Skin epidermis (tissue), 12 donors: ENCODE measurements around the gene CRHR2.

Experiments used
- H3K27ac ChIP-seq, 21 experiments: fragments of 200-600 bp; sonication (generic) in 11 of 21; one replicate each; pipeline ENCODE4 v1.5.0; 2020; ENCODE audit warnings: mild to moderate bottlenecking in 3 of 21, inconsistent platforms in 2 of 21, moderate library complexity in 2 of 21
- H3K4me3 ChIP-seq, 7 experiments: fragments of 200-600 bp; sonication (generic) in 2 of 7; one replicate each; pipeline ENCODE4 v1.5.0; 2020; ENCODE audit warnings: inconsistent platforms in 2 of 7, mild to moderate bottlenecking in 2 of 7, moderate library complexity in 1 of 7

CRHR2 gene

GRCh38 chr7:30707391-30708357 is 25.4 kb upstream of the CRHR2 start:
- Histone ChIP-seq H3K27ac (peak overlapping the region in 5 of 21 experiments; percentile 8 to 43 (median 21)), H3K4me3 (no peak overlapping the region)

- peak overlapping the region in 1 of 21 experiments; percentile 32 for H3K27ac ChIP-seq
- no peak overlapping the region for H3K4me3 ChIP-seq
Measured at GRCh38 chr7:30706908-30707307, 24.7 kb upstream of the CRHR2 start.

- no peak overlapping the region for H3K27ac ChIP-seq
- no peak overlapping the region for H3K4me3 ChIP-seq
Measured at GRCh38 chr7:30706316-30706715, 24.1 kb upstream of the CRHR2 start.

- H3K4me3 ChIP-seq: no peak overlapping the region
- H3K27ac ChIP-seq: no peak overlapping the region
Measured at GRCh38 chr7:30705596-30705995, 23.3 kb upstream of the CRHR2 start.

- no peak overlapping the region for H3K4me3 ChIP-seq
Measured at GRCh38 chr7:30705008-30705407, 22.8 kb upstream of the CRHR2 start.

GRCh38 chr7:30703756-30704155 is 21.5 kb upstream of the CRHR2 start:
- Histone ChIP-seq H3K27ac (no peak overlapping the region), H3K4me3 (no peak overlapping the region)

More at GRCh38 chr7:30705008-30705407, 22.8 kb upstream of the CRHR2 start:
- H3K27ac ChIP-seq: no peak overlapping the region

- Histone ChIP-seq H3K27ac (no peak overlapping the region), H3K4me3 (no peak overlapping the region)
Measured at GRCh38 chr7:30702200-30702599, 19.9 kb upstream of the CRHR2 start.

GRCh38 chr7:30700941-30701340 is 18.7 kb upstream of the CRHR2 start:
- Histone ChIP-seq H3K27ac (no peak overlapping the region), H3K4me3 (no peak overlapping the region)

- no peak overlapping the region for H3K4me3 ChIP-seq
Measured at GRCh38 chr7:30699706-30700495, 17.6 kb upstream of the CRHR2 start.

GRCh38 chr7:30698481-30698880 is 16.2 kb upstream of the CRHR2 start:
- no peak overlapping the region for H3K4me3 ChIP-seq
- H3K27ac ChIP-seq: peak overlapping the region in 1 of 21 experiments; percentile 44

More at GRCh38 chr7:30699706-30700495, 17.6 kb upstream of the CRHR2 start:
- H3K27ac ChIP-seq: no peak overlapping the region

GRCh38 chr7:30697719-30698460 is 15.6 kb upstream of the CRHR2 start:
- no peak overlapping the region for H3K4me3 ChIP-seq
- H3K27ac ChIP-seq: peak overlapping the region in 3 of 21 experiments; percentile 44 to 67 (median 63)

- no peak overlapping the region for H3K4me3 ChIP-seq
- H3K27ac ChIP-seq: no peak overlapping the region
Measured at GRCh38 chr7:30694774-30695721, 12.8 kb upstream of the CRHR2 start.

GRCh38 chr7:30694218-30694745 is 12.0 kb upstream of the CRHR2 start:
- H3K4me3 ChIP-seq: no peak overlapping the region
- H3K27ac ChIP-seq: no peak overlapping the region

GRCh38 chr7:30692882-30693281 is 10.6 kb upstream of the CRHR2 start:
- no peak overlapping the region for H3K27ac ChIP-seq
- no peak overlapping the region for H3K4me3 ChIP-seq

- no peak overlapping the region for H3K27ac ChIP-seq
- no peak overlapping the region for H3K4me3 ChIP-seq
Measured at GRCh38 chr7:30692438-30692837, 10.2 kb upstream of the CRHR2 start.

GRCh38 chr7:30690011-30690410 is 7.8 kb upstream of the CRHR2 start:
- Histone ChIP-seq H3K4me3 (no peak overlapping the region), H3K27ac (no peak overlapping the region)

GRCh38 chr7:30688718-30689221 is 6.5 kb upstream of the CRHR2 start:
- no peak overlapping the region for H3K4me3 ChIP-seq
- no peak overlapping the region for H3K27ac ChIP-seq

GRCh38 chr7:30687604-30688003 is 5.3 kb upstream of the CRHR2 start:
- H3K4me3 ChIP-seq: no peak overlapping the region
- no peak overlapping the region for H3K27ac ChIP-seq
